HCEC 1CT (cell line): ENCODE results near the gene GPRC5B.

ENCODE experiments used
- DNase-seq: peaks from one replicate; pipeline ENCODE4 v3.0.0-alpha.2; 2017

Gene GPRC5B

GRCh38 chr16:19896951-19897350 is 12.3 kb upstream of the GPRC5B start:
- DNase-seq: no peak

GRCh38 chr16:19894586-19894985 is 9.9 kb upstream of the GPRC5B start:
- no peak for DNase-seq

GRCh38 chr16:19892902-19893301 is 8.3 kb upstream of the GPRC5B start:
- DNase-seq: no peak

- no peak for DNase-seq
These were observed 6.3 kb upstream of the GPRC5B start for GRCh38 chr16:19890901-19891300.

- DNase-seq: no peak
These were observed 4.2 kb upstream of the GPRC5B start for GRCh38 chr16:19888834-19889233.

- DNase-seq: peak; percentile 71
These were observed 1.7 kb upstream of the GPRC5B start for GRCh38 chr16:19886073-19886941.

GRCh38 chr16:19885451-19886072 is 914 bp upstream of the GPRC5B start:
- DNase-seq: no peak

GRCh38 chr16:19883966-19884485 is 622 bp downstream of the GPRC5B start:
- no peak for DNase-seq

GRCh38 chr16:19883296-19883965 is 1.2 kb downstream of the GPRC5B start:
- DNase-seq: no peak

GRCh38 chr16:19882646-19883045 is 2.0 kb downstream of the GPRC5B start:
- DNase-seq: no peak

- DNase-seq: no peak
These were observed 2.5 kb downstream of the GPRC5B start for GRCh38 chr16:19882186-19882585.

GRCh38 chr16:19881783-19882182 is 2.9 kb downstream of the GPRC5B start:
- no peak for DNase-seq

GRCh38 chr16:19881028-19881427 is 3.6 kb downstream of the GPRC5B start:
- no peak for DNase-seq

- no peak for DNase-seq
These were observed 5.3 kb downstream of the GPRC5B start for GRCh38 chr16:19879241-19879792.

- no peak for DNase-seq
These were observed 5.9 kb downstream of the GPRC5B start for GRCh38 chr16:19878757-19879156.

GRCh38 chr16:19876501-19877059 is 8.1 kb downstream of the GPRC5B start:
- no peak for DNase-seq

- DNase-seq: no peak
These were observed 8.7 kb downstream of the GPRC5B start for GRCh38 chr16:19875900-19876299.

GRCh38 chr16:19874851-19875546 is 9.6 kb downstream of the GPRC5B start:
- no peak for DNase-seq

- DNase-seq: no peak
These were observed 10.6 kb downstream of the GPRC5B start for GRCh38 chr16:19874026-19874425.

GRCh38 chr16:19872935-19873334 is 11.7 kb downstream of the GPRC5B start:
- no peak for DNase-seq

- DNase-seq: no peak
These were observed 12.3 kb downstream of the GPRC5B start for GRCh38 chr16:19872179-19872863.

GRCh38 chr16:19871721-19872120 is 12.9 kb downstream of the GPRC5B start:
- DNase-seq: no peak
